HL-60 (cell line): ENCODE results near the gene SIMC1.
"Not testable (repeated sequence)": the region's sequence is repeated elsewhere in the genome, so short reads cannot be mapped to it uniquely, and the experiment has no call there.

Experiments
- GABPA ChIP-seq: IDR thresholded peaks from 2 replicates; pipeline ENCODE4 v1.6.1; 2012; ENCODE audit warnings: low read depth
- POLR2AphosphoS5 ChIP-seq: IDR thresholded peaks from 2 replicates; pipeline ENCODE4 v1.6.1; 2012; ENCODE audit warnings: low read depth
- SPI1 ChIP-seq: IDR thresholded peaks from 2 replicates; pipeline ENCODE4 v1.6.1; 2012; ENCODE audit warnings: low read depth, mild to moderate bottlenecking, borderline replicate concordance
- TF ChIP-seq, protein P1 (sequence below): IDR thresholded peaks from one replicate; pipeline ENCODE4 v1.5.1; 2011; ENCODE audit warnings: low read length, control low read depth, inconsistent platforms; ENCODE audit not compliant: insufficient read depth
- TF ChIP-seq, protein P2 (sequence below): IDR thresholded peaks from 2 replicates; pipeline ENCODE4 v1.6.1; 2012; ENCODE audit warnings: low read depth; ENCODE audit not compliant: insufficient replicate concordance

DNA sequence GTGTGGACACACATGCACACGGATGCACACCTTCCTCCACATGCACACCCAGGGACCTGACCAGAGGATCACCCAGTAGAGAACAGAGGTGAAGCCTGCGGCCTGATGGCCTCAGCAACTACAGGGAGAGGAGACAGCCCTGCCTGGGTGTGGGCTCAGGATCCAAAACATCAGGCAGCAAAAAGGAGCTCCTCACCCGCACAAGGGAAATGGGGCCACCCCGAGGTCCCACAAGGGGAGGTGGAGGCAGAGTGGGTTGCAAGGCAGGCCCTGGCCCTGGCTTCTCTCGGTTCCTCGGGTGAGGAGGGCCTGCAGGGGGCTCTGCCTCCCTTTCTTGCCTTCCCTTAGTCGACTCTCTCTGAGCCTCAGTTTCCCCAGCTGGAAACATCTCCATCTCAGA lies 41.4 kb upstream of the SIMC1 start:
- TF ChIP-seq, protein P1, sequence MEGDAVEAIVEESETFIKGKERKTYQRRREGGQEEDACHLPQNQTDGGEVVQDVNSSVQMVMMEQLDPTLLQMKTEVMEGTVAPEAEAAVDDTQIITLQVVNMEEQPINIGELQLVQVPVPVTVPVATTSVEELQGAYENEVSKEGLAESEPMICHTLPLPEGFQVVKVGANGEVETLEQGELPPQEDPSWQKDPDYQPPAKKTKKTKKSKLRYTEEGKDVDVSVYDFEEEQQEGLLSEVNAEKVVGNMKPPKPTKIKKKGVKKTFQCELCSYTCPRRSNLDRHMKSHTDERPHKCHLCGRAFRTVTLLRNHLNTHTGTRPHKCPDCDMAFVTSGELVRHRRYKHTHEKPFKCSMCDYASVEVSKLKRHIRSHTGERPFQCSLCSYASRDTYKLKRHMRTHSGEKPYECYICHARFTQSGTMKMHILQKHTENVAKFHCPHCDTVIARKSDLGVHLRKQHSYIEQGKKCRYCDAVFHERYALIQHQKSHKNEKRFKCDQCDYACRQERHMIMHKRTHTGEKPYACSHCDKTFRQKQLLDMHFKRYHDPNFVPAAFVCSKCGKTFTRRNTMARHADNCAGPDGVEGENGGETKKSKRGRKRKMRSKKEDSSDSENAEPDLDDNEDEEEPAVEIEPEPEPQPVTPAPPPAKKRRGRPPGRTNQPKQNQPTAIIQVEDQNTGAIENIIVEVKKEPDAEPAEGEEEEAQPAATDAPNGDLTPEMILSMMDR: not testable (repeated sequence)
- not testable (repeated sequence) for TF ChIP-seq POLR2AphosphoS5, GABPA, SPI1
- TF ChIP-seq, protein P2, sequence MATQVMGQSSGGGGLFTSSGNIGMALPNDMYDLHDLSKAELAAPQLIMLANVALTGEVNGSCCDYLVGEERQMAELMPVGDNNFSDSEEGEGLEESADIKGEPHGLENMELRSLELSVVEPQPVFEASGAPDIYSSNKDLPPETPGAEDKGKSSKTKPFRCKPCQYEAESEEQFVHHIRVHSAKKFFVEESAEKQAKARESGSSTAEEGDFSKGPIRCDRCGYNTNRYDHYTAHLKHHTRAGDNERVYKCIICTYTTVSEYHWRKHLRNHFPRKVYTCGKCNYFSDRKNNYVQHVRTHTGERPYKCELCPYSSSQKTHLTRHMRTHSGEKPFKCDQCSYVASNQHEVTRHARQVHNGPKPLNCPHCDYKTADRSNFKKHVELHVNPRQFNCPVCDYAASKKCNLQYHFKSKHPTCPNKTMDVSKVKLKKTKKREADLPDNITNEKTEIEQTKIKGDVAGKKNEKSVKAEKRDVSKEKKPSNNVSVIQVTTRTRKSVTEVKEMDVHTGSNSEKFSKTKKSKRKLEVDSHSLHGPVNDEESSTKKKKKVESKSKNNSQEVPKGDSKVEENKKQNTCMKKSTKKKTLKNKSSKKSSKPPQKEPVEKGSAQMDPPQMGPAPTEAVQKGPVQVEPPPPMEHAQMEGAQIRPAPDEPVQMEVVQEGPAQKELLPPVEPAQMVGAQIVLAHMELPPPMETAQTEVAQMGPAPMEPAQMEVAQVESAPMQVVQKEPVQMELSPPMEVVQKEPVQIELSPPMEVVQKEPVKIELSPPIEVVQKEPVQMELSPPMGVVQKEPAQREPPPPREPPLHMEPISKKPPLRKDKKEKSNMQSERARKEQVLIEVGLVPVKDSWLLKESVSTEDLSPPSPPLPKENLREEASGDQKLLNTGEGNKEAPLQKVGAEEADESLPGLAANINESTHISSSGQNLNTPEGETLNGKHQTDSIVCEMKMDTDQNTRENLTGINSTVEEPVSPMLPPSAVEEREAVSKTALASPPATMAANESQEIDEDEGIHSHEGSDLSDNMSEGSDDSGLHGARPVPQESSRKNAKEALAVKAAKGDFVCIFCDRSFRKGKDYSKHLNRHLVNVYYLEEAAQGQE: not testable (repeated sequence)
